BLaER1 (cell line): ENCODE measurements around the gene CACNA1C.

ENCODE experiments used
- H3K27ac ChIP-seq: shearing (Covaris generic); formaldehyde crosslinking; 2 replicates; pipeline ENCODE4 v1.8.1; 2022
- H3K27me3 ChIP-seq: shearing (Covaris generic); formaldehyde crosslinking; 2 replicates; pipeline ENCODE4 v1.8.1; 2022
- H3K36me3 ChIP-seq: shearing (Covaris generic); formaldehyde crosslinking; 2 replicates; pipeline ENCODE4 v1.8.1; 2022
- H3K4me1 ChIP-seq: shearing (Covaris generic); formaldehyde crosslinking; 2 replicates; pipeline ENCODE4 v1.8.1; 2022
- H3K4me2 ChIP-seq: shearing (Covaris generic); formaldehyde crosslinking; 2 replicates; pipeline ENCODE4 v1.8.1; 2022
- H3K4me3 ChIP-seq: shearing (Covaris generic); formaldehyde crosslinking; 2 replicates; pipeline ENCODE4 v1.8.1; 2022
- H3K9ac ChIP-seq: shearing (Covaris generic); formaldehyde crosslinking; 2 replicates; pipeline ENCODE4 v1.8.1; 2022
- H3K9me3 ChIP-seq: shearing (Covaris generic); formaldehyde crosslinking; 2 replicates; pipeline ENCODE4 v1.8.1; 2022
- H4K20me1 ChIP-seq: shearing (Covaris generic); formaldehyde crosslinking; 2 replicates; pipeline ENCODE4 v1.8.1; 2022
- Cebpa-rat ChIP-seq: shearing (Covaris generic); IDR thresholded peaks from 2 replicates; pipeline ENCODE4 v1.8.1; 2022

Gene CACNA1C

DNA sequence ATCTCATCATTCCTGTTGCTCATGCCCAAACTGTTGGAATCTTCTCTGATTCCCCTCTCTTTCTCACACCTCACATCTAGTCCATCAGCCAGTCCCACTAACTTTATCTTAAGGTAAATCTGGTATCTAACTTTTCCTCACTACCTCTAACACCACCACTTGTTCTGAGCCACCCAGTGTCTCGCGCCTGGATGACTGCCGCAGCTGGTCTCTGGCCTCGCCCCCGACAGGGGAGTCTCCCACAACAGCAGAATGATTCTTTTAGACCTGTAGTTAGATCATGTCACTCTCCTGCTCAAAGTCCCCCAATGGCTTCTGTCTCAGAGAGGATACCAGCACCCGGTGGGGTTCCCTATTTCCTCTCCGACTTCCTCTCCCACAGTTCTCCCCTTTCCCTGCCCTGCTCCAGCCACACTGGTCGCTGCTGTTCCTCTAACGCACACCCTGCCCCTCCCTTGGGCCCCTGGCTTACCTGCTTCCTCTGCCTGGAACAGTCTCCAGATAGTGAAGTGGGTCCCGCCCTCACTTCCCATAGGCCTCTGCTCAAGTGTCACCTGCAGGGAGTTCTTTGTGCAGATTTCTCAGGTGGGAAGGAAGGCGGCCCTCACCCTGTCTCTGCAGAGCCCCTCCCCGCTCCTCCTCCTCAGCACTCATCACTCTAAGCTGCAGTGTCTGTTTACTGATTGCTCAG is 403.5 kb downstream of the CACNA1C start:
- Histone ChIP-seq H3K4me2 (no peak overlapping the region), H4K20me1 (no peaks in the 10 kb centered on the region), H3K4me1 (peaks cover 16% of the 10 kb centered on the region), H3K27ac (no peak overlapping the region), H3K27me3 (no peaks in the 10 kb centered on the region), H3K4me3 (no peak overlapping the region), H3K9ac (no peak overlapping the region), H3K36me3 (no peaks in the 10 kb centered on the region), H3K9me3 (no peaks in the 10 kb centered on the region)
- TF ChIP-seq Cebpa-rat, result no peak

DNA sequence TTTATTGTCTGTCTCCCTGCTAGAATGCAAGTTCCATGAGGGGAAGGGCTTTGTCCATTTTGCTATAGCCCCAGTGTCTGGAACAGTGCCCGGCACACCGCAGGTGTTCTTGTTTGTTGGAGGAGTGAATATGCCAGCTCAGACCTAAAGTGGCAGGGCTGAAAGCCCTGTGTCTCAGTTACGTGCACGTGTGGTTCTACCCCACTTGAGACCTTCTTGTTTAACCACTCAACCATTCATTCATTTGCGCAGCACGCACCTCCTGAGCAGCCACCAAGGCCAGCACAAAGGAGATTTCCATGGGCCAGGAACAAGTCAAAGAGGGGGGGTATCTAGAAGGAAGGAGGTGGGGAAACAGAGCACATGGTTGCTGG is 404.0 kb downstream of the CACNA1C start:
- Histone ChIP-seq H3K4me1 (peaks cover 16% of the 10 kb centered on the region), H3K4me2 (no peak overlapping the region), H3K27ac (no peak overlapping the region), H3K36me3 (no peaks in the 10 kb centered on the region), H3K4me3 (no peak overlapping the region), H3K9me3 (no peaks in the 10 kb centered on the region), H3K9ac (no peak overlapping the region), H3K27me3 (no peaks in the 10 kb centered on the region), H4K20me1 (no peaks in the 10 kb centered on the region)
- no peak for TF ChIP-seq Cebpa-rat

DNA sequence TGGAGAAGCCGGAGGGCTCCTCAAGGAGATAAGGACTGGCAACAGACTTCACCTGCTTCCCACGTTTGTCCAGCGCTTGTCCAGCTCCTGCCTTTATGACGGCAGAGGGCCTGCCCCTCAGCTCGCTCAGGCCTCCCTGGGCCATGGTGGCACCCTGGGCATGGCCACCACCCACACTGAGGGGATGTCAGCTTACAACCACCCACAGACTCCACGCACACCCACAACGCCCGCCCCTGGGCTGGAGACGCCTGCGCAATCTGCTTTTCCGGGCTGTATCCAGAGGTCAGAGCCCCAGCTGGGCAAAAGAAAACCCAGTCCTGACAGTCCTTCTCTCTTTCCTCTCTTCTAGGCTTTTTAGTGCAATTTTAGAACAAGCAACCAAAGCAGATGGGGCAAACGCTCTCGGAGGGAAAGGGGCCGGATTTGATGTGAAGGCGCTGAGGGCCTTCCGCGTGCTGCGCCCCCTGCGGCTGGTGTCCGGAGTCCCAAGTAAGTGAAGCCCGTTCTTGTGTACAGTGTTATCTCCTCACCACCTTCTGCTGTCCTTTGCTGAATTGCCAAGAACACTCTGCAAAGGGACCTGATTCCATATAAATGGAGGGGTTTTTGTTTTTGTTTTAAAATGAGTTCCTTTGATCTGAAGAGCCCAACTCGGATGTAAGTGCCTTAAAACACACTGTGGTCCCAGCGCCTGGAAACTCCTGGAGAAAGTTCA is 404.6 kb downstream of the CACNA1C start:
- H3K9me3 ChIP-seq, result no peaks in the 10 kb centered on the region
- no peak overlapping the region for H3K27ac ChIP-seq
- TF ChIP-seq Cebpa-rat, result no peak
- no peaks in the 10 kb centered on the region for H3K27me3 ChIP-seq
- H3K9ac ChIP-seq, result no peak overlapping the region
- no peaks in the 10 kb centered on the region for H4K20me1 ChIP-seq
- no peak overlapping the region for H3K4me2 ChIP-seq
- no peaks in the 10 kb centered on the region for H3K36me3 ChIP-seq
- no peak overlapping the region for H3K4me3 ChIP-seq
- peaks cover 16% of the 10 kb centered on the region for H3K4me1 ChIP-seq

DNA sequence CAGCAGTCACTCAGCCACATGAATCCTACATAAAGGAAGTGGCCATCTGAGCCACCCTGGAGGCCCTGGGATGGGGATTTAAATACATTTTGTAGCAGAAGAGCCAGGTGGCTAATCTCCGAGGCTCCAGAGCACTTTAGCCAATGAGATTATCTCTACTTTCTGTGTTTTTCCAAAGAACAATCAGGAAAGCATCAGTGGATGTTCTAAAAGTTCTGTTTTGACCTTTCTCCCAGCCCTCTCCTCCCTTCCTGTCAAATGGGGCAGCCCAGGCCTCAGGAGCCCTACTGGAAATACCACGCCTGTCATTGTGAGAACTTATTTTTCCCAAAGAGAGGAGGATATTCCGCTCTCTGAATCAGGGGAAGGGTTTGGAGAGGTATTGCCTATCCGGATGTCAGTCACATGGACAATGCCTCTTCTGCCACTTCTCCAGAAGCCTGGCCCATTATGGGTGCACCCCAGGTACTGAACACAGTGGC is 405.2 kb downstream of the CACNA1C start:
- H3K27ac ChIP-seq, result no peak overlapping the region

DNA sequence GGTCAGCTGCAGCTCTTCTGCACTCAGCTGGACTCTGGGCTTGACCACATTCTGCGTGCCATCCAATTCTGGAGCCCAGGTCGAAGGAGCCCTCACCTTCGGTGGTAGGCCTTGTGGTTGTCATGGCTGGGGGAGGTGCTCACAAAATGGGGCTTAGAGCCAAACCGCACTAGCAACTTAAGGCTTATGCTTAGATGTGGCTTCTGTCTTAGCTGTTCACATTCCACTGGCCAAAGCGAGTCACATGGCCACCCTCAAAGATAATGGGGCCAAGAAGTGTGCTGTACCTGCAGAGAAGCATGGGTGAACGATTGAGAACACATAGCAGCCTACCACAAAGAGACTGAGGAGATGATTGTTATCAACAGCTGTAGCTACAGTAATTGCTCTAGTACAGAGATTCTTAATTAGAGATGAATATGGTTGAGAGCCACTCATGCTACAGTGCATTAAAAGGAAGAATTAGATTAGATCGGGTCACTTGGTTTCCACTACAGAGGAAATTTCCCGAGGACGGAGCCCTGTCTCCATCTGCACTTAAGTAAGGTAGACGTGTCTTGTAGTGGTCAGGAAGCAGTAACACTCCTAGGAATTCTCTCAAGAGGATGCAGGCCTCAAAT is 407.4 kb downstream of the CACNA1C start:
- H4K20me1 ChIP-seq, result no peaks in the 10 kb centered on the region
- H3K4me3 ChIP-seq, result no peak overlapping the region
- TF ChIP-seq Cebpa-rat, result no peak
- H3K9me3 ChIP-seq, result no peaks in the 10 kb centered on the region
- H3K4me2 ChIP-seq, result no peak overlapping the region
- H3K4me1 ChIP-seq, result no peaks in the 10 kb centered on the region
- H3K27me3 ChIP-seq, result no peaks in the 10 kb centered on the region
- H3K27ac ChIP-seq, result no peak overlapping the region
- H3K9ac ChIP-seq, result no peak overlapping the region
- H3K36me3 ChIP-seq, result no peaks in the 10 kb centered on the region

More for the DNA sequence above, 405.2 kb downstream of the CACNA1C start:
- no peaks in the 10 kb centered on the region for H3K9me3 ChIP-seq
- H4K20me1 ChIP-seq, result no peaks in the 10 kb centered on the region
- H3K27me3 ChIP-seq, result no peaks in the 10 kb centered on the region
- H3K4me3 ChIP-seq, result no peak overlapping the region
- H3K4me1 ChIP-seq, result peaks cover 16% of the 10 kb centered on the region
- no peak for TF ChIP-seq Cebpa-rat
- H3K9ac ChIP-seq, result no peak overlapping the region
- no peak overlapping the region for H3K4me2 ChIP-seq
- H3K36me3 ChIP-seq, result no peaks in the 10 kb centered on the region

DNA sequence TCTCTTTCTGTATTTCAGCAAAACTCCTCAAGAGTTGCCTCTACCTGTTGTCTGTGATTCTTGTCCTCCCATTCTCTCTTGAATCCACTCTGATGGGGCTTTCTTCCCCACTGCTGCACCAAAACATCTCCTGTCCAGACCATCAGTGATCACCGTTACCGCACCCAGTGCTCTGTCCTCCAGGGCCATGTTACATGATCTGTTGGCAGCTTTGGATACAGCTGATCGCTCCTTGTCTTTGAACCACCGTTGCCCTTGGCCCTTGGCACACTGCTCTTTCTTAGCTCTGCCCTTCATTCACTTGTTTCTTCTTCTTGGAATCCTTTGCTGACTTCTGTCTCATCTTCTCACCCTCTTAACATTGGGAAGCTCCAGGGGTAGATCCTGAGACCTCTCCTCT is 408.3 kb downstream of the CACNA1C start:
- no peak for TF ChIP-seq Cebpa-rat

DNA sequence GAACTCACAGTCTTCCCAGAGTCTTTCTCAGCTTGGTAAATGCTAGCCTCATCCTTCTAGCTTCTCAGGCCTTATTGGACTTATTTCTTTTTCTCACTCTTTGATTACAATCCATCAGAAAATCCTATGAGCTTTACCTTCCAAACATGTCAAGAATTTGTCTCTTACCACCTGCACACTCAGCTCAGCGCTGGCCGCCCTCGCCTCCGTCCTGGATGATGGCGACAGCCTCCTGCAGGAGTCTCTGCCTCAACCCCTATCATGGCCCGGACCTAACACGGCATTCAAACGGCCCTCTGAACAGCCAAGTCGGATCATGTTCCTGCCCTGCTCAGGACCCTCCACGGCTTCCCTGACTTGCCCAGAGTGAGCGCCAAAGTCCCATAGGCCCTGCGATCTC is 408.9 kb downstream of the CACNA1C start:
- no peak overlapping the region for H3K9ac ChIP-seq
- no peak for TF ChIP-seq Cebpa-rat
- H3K27me3 ChIP-seq, result no peaks in the 10 kb centered on the region
- H3K4me2 ChIP-seq, result no peak overlapping the region
- H3K4me1 ChIP-seq, result no peaks in the 10 kb centered on the region
- no peak overlapping the region for H3K4me3 ChIP-seq
- no peak overlapping the region for H3K27ac ChIP-seq
- H3K9me3 ChIP-seq, result no peaks in the 10 kb centered on the region
- no peaks in the 10 kb centered on the region for H3K36me3 ChIP-seq
- H4K20me1 ChIP-seq, result no peaks in the 10 kb centered on the region

More for the DNA sequence above, 408.3 kb downstream of the CACNA1C start:
- no peaks in the 10 kb centered on the region for H3K9me3 ChIP-seq
- no peak overlapping the region for H3K27ac ChIP-seq
- H3K27me3 ChIP-seq, result no peaks in the 10 kb centered on the region
- no peaks in the 10 kb centered on the region for H3K4me1 ChIP-seq
- no peak overlapping the region for H3K9ac ChIP-seq
- no peak overlapping the region for H3K4me2 ChIP-seq
- no peak overlapping the region for H3K4me3 ChIP-seq
- H4K20me1 ChIP-seq, result no peaks in the 10 kb centered on the region
- H3K36me3 ChIP-seq, result no peaks in the 10 kb centered on the region

DNA sequence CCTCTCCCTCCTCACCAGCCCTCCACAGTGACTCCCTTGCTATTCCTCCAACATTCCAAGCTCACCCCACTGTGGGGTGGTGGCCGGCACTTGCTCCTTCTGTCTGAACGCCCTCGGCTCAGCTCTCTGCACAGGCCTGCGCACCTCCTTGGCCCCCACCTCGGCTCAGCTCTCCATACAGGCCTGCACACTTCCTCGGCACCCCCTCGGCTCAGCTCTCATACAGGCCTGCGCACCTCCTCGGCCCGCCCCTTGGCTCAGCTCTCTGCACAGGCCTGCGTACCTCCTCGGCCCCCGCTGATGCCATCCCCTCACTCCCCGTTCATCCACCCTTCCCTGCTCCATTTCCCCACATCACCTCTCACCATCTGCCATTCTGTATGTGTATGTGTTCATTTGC is 409.3 kb downstream of the CACNA1C start:
- H4K20me1 ChIP-seq, result no peaks in the 10 kb centered on the region
- no peak overlapping the region for H3K27ac ChIP-seq
- H3K4me1 ChIP-seq, result no peaks in the 10 kb centered on the region
- no peaks in the 10 kb centered on the region for H3K36me3 ChIP-seq
- TF ChIP-seq Cebpa-rat, result no peak
- no peak overlapping the region for H3K4me3 ChIP-seq
- no peaks in the 10 kb centered on the region for H3K27me3 ChIP-seq
- no peak overlapping the region for H3K4me2 ChIP-seq
- no peak overlapping the region for H3K9ac ChIP-seq
- no peaks in the 10 kb centered on the region for H3K9me3 ChIP-seq

DNA sequence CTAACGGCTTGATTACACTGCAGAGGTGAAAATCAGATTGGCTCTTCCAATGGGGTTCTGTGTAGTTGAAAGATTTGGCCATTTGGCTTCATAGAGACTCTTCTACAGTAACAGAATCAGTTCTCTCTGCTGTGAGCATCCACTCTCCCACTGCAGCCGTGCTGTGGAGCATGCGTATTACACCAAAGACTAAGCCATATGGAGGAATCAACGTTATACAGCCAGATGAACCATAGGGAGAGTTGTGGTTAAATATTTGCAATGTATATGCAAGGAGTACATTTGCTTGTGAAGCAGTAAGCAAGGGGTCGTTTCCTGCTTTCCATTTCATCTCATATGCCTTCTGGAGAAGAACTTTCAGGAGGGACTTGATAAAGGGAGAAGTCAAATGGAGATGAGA is 410.9 kb downstream of the CACNA1C start:
- H3K4me3 ChIP-seq, result no peak overlapping the region

DNA sequence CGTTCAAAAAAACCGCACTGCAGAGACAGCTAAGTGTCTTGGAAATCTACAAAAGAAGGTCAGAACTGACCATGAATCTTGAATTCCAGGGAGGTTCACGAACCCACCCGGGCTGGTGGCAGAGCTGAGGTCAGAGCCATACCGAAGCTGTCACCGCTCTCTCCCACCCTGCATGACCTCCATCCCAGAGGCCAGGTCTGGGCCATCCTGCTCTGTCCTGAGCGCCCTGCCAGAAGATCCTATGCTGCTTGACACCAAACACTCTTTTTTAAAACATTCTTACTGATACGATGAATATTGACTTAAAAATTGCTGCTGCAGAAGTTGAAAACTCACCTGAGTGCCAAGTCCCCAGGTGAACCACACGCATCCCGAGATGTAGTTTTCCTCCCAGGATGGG is 412.9 kb downstream of the CACNA1C start:
- no peaks in the 10 kb centered on the region for H3K27me3 ChIP-seq
- TF ChIP-seq Cebpa-rat, result no peak
- H3K27ac ChIP-seq, result no peak overlapping the region

More for the DNA sequence above, 410.9 kb downstream of the CACNA1C start:
- no peak overlapping the region for H3K9ac ChIP-seq
- H3K9me3 ChIP-seq, result no peaks in the 10 kb centered on the region
- H3K27ac ChIP-seq, result no peak overlapping the region
- H3K4me1 ChIP-seq, result no peaks in the 10 kb centered on the region
- no peaks in the 10 kb centered on the region for H4K20me1 ChIP-seq
- H3K36me3 ChIP-seq, result no peaks in the 10 kb centered on the region
- H3K4me2 ChIP-seq, result no peak overlapping the region
- no peaks in the 10 kb centered on the region for H3K27me3 ChIP-seq
- no peak for TF ChIP-seq Cebpa-rat

More for the DNA sequence above, 412.9 kb downstream of the CACNA1C start:
- H3K4me1 ChIP-seq, result no peaks in the 10 kb centered on the region
- H3K4me2 ChIP-seq, result no peak overlapping the region
- H4K20me1 ChIP-seq, result no peaks in the 10 kb centered on the region
- no peak overlapping the region for H3K4me3 ChIP-seq
- no peaks in the 10 kb centered on the region for H3K36me3 ChIP-seq
- no peak overlapping the region for H3K9ac ChIP-seq
- no peaks in the 10 kb centered on the region for H3K9me3 ChIP-seq
